OCI-LY1 (cell line): ENCODE results near the gene PPIP5K2.
"Not testable (repeated sequence)": the region's sequence is repeated elsewhere in the genome, so short reads cannot be mapped to it uniquely, and the experiment has no call there.

Source experiments
- H2AFZ ChIP-seq: fragments of 200-600 bp; sonication (generic), shearing (Covaris generic); 2 replicates; pipeline ENCODE4 v1.6.0; 2014; ENCODE audit warnings: antibody characterized with exemption, mild to moderate bottlenecking, low read length
- H3F3A ChIP-seq: fragments of 200-600 bp; sonication (generic), shearing (Covaris generic); 2 replicates; pipeline ENCODE4 v1.6.0; 2014; ENCODE audit warnings: mild to moderate bottlenecking, antibody characterized with exemption, low read length, moderate library complexity; ENCODE audit not compliant: insufficient read depth
- H3K27ac ChIP-seq: fragments of 200-600 bp; sonication (generic); 2 replicates; pipeline ENCODE4 v1.5.1; 2014; ENCODE audit warnings: low read length, mixed run types, mild to moderate bottlenecking, low read depth; ENCODE audit not compliant: poor library complexity, severe bottlenecking
- H3K27me3 ChIP-seq: fragments of 200-600 bp; sonication (generic); 2 replicates; pipeline ENCODE4 v1.6.0; 2014; ENCODE audit warnings: antibody characterized with exemption, mild to moderate bottlenecking, low read length, moderate library complexity; ENCODE audit not compliant: insufficient read depth
- H3K36me3 ChIP-seq: fragments of 200-600 bp; sonication (generic); 2 replicates; pipeline ENCODE4 v1.6.1; 2014; ENCODE audit warnings: mild to moderate bottlenecking, antibody characterized with exemption, low read length, moderate library complexity, mixed read lengths; ENCODE audit not compliant: insufficient read depth
- H3K4me1 ChIP-seq: fragments of 200-600 bp; sonication (generic); 2 replicates; pipeline ENCODE4 v1.5.1; 2014; ENCODE audit warnings: mild to moderate bottlenecking, low read length, moderate library complexity; ENCODE audit not compliant: insufficient read depth, severe bottlenecking
- H3K4me2 ChIP-seq: fragments of 200-600 bp; sonication (generic), shearing (Covaris generic); 2 replicates; pipeline ENCODE4 v1.6.1; 2014; ENCODE audit warnings: low read length
- H3K4me3 ChIP-seq: fragments of 200-600 bp; sonication (generic); 2 replicates; pipeline ENCODE4 v1.5.1; 2014; ENCODE audit warnings: low read length, low read depth, mild to moderate bottlenecking, mixed read lengths; ENCODE audit not compliant: poor library complexity, severe bottlenecking
- H3K79me2 ChIP-seq: fragments of 200-600 bp; shearing (Covaris generic); 2 replicates; pipeline ENCODE4 v1.6.1; 2016; ENCODE audit warnings: mixed run types, low read length, mixed read lengths; ENCODE audit not compliant: insufficient read depth
- H3K9ac ChIP-seq: fragments of 200-600 bp; sonication (generic), shearing (Covaris generic); 2 replicates; pipeline ENCODE4 v1.6.1; 2014; ENCODE audit warnings: mild to moderate bottlenecking, low read length, mixed read lengths
- H3K9me2 ChIP-seq: fragments of 200-600 bp; sonication (generic), shearing (Covaris generic); 2 replicates; pipeline ENCODE4 v1.6.1; 2014; ENCODE audit warnings: low read depth, mild to moderate bottlenecking, low read length, mixed read lengths
- H3K9me3 ChIP-seq: fragments of 200-600 bp; shearing (Covaris generic); 2 replicates; pipeline ENCODE4 v1.6.1; 2014; ENCODE audit warnings: low read length, mixed read lengths
- H4K20me1 ChIP-seq: fragments of 200-600 bp; sonication (generic), shearing (Covaris generic); 2 replicates; pipeline ENCODE4 v1.6.0; 2016; ENCODE audit warnings: mild to moderate bottlenecking, low read length; ENCODE audit not compliant: insufficient read depth
- CTCF ChIP-seq: fragments of 200-600 bp; sonication (generic), shearing (Covaris generic); IDR thresholded peaks from 2 replicates; pipeline ENCODE4 v1.5.1; 2017; ENCODE audit warnings: mild to moderate bottlenecking, antibody characterized with exemption, low read length, moderate library complexity, mixed read lengths
- EZH2 ChIP-seq: fragments of 200-600 bp; sonication (generic), shearing (Covaris generic); IDR thresholded peaks from 2 replicates; pipeline ENCODE4 v1.8.0; 2017; ENCODE audit warnings: borderline replicate concordance, mixed run types, mild to moderate bottlenecking, antibody characterized with exemption, low read length, moderate library complexity, mixed read lengths

PPIP5K2 gene

DNA sequence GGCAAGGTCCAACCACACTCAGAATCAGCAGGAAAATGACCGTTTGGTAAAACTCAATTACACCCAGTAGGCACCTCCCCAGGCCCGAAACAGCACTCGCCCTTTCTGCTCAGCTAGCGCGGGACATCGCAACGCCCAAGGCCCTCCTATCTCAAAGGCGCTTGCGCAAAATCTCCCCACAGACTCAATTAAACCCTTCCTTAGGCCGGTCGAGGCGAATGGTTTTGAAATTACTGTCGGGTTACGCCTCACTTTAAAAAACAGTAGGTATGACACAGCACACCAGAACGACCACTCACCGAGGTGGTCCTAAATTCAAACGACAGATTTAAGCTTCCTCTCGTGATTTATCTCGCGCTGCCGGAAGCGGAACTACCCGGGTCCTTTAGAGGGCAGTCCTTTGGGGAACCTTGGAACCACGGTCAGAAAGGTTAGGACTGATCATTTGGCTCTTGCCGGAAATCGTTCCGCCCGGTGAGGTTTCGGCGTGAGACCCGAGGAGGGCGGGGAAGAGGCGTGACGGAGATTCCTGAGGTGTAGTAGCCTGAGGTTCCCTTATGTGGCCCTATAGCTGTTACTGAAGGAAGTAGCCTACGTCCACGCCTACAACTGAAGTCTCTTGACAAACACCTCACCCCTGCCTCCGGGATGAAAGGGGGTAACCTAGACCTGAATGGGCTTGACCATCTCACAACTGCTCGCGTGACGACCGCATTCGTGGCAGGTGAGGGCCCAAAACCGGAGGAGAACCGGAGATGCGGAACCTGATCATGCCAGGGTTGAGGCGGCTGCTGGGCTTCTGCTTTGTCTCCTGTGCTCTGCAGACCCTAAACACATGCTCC, at the start of gene PPIP5K2, which contains the start of gene GIN1:
TSS of gene PPIP5K2 (plus strand) at position 537 of the 842 bp plus-strand sequence. CDS start 9,289 bp downstream, outside the sequence.
TSS of gene GIN1 (minus strand) at position 374 of the 842 bp plus-strand sequence. CDS start 11,431 bp downstream, outside the sequence.
- Histone ChIP-seq H3K79me2 (peaks cover 68% of the 10 kb centered on the region), H4K20me1 (no peaks in the 10 kb centered on the region), H3K9me2 (no peaks in the 10 kb centered on the region), H2AFZ (peak within 1 kb of the TSS; percentile 22; the same call in 1 of the 2 replicates), H3F3A (no peaks in the 10 kb centered on the region), H3K4me2 (peak within 1 kb of the TSS; percentile 91), H3K27me3 (no peaks in the 10 kb centered on the region), H3K36me3 (peaks cover 18% of the 10 kb centered on the region), H3K4me1 (peaks cover 38% of the 10 kb centered on the region), H3K9me3 (no peaks in the 10 kb centered on the region), H3K9ac (peak within 1 kb of the TSS; percentile 82), H3K27ac (peak within 1 kb of the TSS; percentile 96), H3K4me3 (peak within 1 kb of the TSS; percentile 78)
- TF ChIP-seq EZH2 (no peak), CTCF (no peak)

GRCh38 chr5:103073500-103073899, 46.6 kb upstream of the PPIP5K2 start:
- H3K9me3 ChIP-seq, H3K27ac ChIP-seq, H3K36me3 ChIP-seq, H3K9me2 ChIP-seq, H3K27me3 ChIP-seq, H2AFZ ChIP-seq, H3K4me3 ChIP-seq, H3K79me2 ChIP-seq, H3K4me2 ChIP-seq, H3F3A ChIP-seq, H3K9ac ChIP-seq, H3K4me1 ChIP-seq, H4K20me1 ChIP-seq: not testable (repeated sequence)

- Histone ChIP-seq H3K4me1 (no peaks in the 10 kb centered on the region), H3K4me3 (no peak overlapping the region), H3K9me2 (no peaks in the 10 kb centered on the region), H3K79me2 (no peaks in the 10 kb centered on the region), H3K36me3 (no peaks in the 10 kb centered on the region), H3K27me3 (no peaks in the 10 kb centered on the region), H3K4me2 (no peak overlapping the region), H3K27ac (no peak overlapping the region), H3K9ac (no peak overlapping the region), H3F3A (no peaks in the 10 kb centered on the region), H4K20me1 (no peaks in the 10 kb centered on the region), H3K9me3 (peaks cover 7% of the 10 kb centered on the region; the same call in 1 of the 2 replicates), H2AFZ (no peak overlapping the region)
- TF ChIP-seq CTCF (no peak), EZH2 (no peak)
Observed at GRCh38 chr5:103075442-103075841, 44.7 kb upstream of the PPIP5K2 start.
